HepG2 (cell line): ENCODE measurements around the gene TAF1B. TPM values are rescaled to one million over a fixed set of nuclear protein-coding genes. Genes with fewer than 3 reads are reported as not detected.

ENCODE experiments used
- AKAP8 ChIP-seq: sonication (generic); formaldehyde crosslinking; IDR thresholded peaks from 2 replicates; pipeline ENCODE4 v1.5.1; 2020; ENCODE audit warnings: mild to moderate bottlenecking, missing genetic modification reagents
- ELF3 ChIP-seq: IDR thresholded peaks from 2 replicates; pipeline ENCODE4 v1.6.1; 2016; ENCODE audit warnings: missing genetic modification reagents, missing compliant biosample characterization
- GTF3A ChIP-seq: sonication (generic); formaldehyde crosslinking; conservative IDR thresholded peaks from 2 replicates; pipeline ENCODE4 v1.4.0; 2020; ENCODE audit warnings: mild to moderate bottlenecking, missing genetic modification reagents
- IKZF4 ChIP-seq: sonication (generic); formaldehyde crosslinking; IDR thresholded peaks from 2 replicates; pipeline ENCODE4 v1.5.1; 2020; ENCODE audit warnings: borderline replicate concordance, mild to moderate bottlenecking, low read depth, missing genetic modification reagents; ENCODE audit errors: not compliant biosample characterization
- KDM4B ChIP-seq: sonication (generic); formaldehyde crosslinking; IDR thresholded peaks from 2 replicates; pipeline ENCODE4 v1.4.0; 2020; ENCODE audit warnings: missing genetic modification reagents
- LCORL ChIP-seq, 2 experiments: fragments of 450-650 bp in 1 of 2; sonication (generic) in 1 of 2; formaldehyde crosslinking in 1 of 2; IDR thresholded peaks; 2 replicates each; pipeline versions ENCODE4 v1.5.0 to v1.6.1; 2017 to 2020; ENCODE audit warnings: antibody characterized with exemption in 1 of 2, missing genetic modification reagents in 1 of 2
- MLXIP ChIP-seq: sonication (generic); formaldehyde crosslinking; IDR thresholded peaks from 2 replicates; pipeline ENCODE4 v1.9.0; 2021; ENCODE audit warnings: missing genetic modification reagents, borderline replicate concordance
- NCOA1 ChIP-seq: sonication (generic); formaldehyde crosslinking; IDR thresholded peaks from 2 replicates; pipeline ENCODE4 v1.9.0; 2021; ENCODE audit warnings: missing genetic modification reagents
- PCBP2 ChIP-seq: fragments of 200-400 bp; formaldehyde crosslinking; optimal IDR thresholded peaks from 2 replicates; pipeline ENCODE3; 2018; ENCODE audit warnings: low read length, low read depth; ENCODE audit not compliant: poor library complexity, severe bottlenecking
- RBFOX2 ChIP-seq: fragments of 200-400 bp; formaldehyde crosslinking; IDR thresholded peaks from 2 replicates; pipeline ENCODE4 v1.6.1; 2017; ENCODE audit warnings: low read depth, mild to moderate bottlenecking, low read length
- SATB2 ChIP-seq: sonication (generic); formaldehyde crosslinking; IDR thresholded peaks from 2 replicates; pipeline ENCODE4 v1.5.0; 2020; ENCODE audit warnings: missing genetic modification reagents
- ZNF260 ChIP-seq: sonication (generic); formaldehyde crosslinking; IDR thresholded peaks from 2 replicates; pipeline ENCODE4 v1.4.0; 2020; ENCODE audit warnings: missing genetic modification reagents, low read depth, mild to moderate bottlenecking, borderline replicate concordance
- ZNF382 ChIP-seq: sonication (generic); formaldehyde crosslinking; IDR thresholded peaks from 2 replicates; pipeline ENCODE4 v1.5.0; 2020; ENCODE audit warnings: missing genetic modification reagents, mild to moderate bottlenecking, borderline replicate concordance
- ZNF563 ChIP-seq: sonication (generic); formaldehyde crosslinking; IDR thresholded peaks from 2 replicates; pipeline ENCODE4 v1.8.0; 2022; ENCODE audit warnings: mild to moderate bottlenecking, moderate library complexity, missing genetic modification reagents
- ZNF709 ChIP-seq: sonication (generic); formaldehyde crosslinking; IDR thresholded peaks from 2 replicates; pipeline ENCODE4 v1.5.0; 2020; ENCODE audit warnings: mild to moderate bottlenecking, missing genetic modification reagents
- ZNF724P ChIP-seq: sonication (generic); formaldehyde crosslinking; IDR thresholded peaks from 2 replicates; pipeline ENCODE4 v1.8.0; 2022; ENCODE audit warnings: missing genetic modification reagents, borderline replicate concordance
- polyA plus RNA-seq, 8 experiments: library from polyadenylated mRNA; depleted of rRNA in 3 of 8; stranded (reverse) in 7 of 8; unstranded in 1 of 8; fragments of >200 nt; fragmentation: Illumina TruSeq in 4 of 8; extraction: Trizol in 4 of 8; gene quantifications; 2 replicates each; pipeline versions ENCODE4 v1.2.1 to v1.2.3, GENCODE V29; 2011 to 2016; ENCODE audit warnings: low read depth in 4 of 8, missing spikeins in 1 of 8, mixed read lengths in 1 of 8; ENCODE audit not compliant: insufficient read depth in 1 of 8
- total RNA-seq, 5 experiments: library from RNA; depleted of rRNA; stranded (reverse); fragments of >200 nt; fragmentation: Illumina TruSeq; extraction: Trizol; gene quantifications; 2 replicates each; pipeline ENCODE4 v1.2.3, GENCODE V29; 2016; ENCODE audit warnings: low read depth in 1 of 5
- TF ChIP-seq, protein P1 (sequence below): sonication (generic); formaldehyde crosslinking; IDR thresholded peaks from 2 replicates; pipeline ENCODE4 v1.5.0; 2020; ENCODE audit warnings: mild to moderate bottlenecking, missing genetic modification reagents, borderline replicate concordance
- TF ChIP-seq, protein P2 (sequence below): sonication (generic); formaldehyde crosslinking; IDR thresholded peaks from 2 replicates; pipeline ENCODE4 v1.4.0; 2020; ENCODE audit warnings: missing genetic modification reagents, low read depth, mild to moderate bottlenecking, borderline replicate concordance
- TF ChIP-seq, protein P3 (sequence below): sonication (generic); formaldehyde crosslinking; IDR thresholded peaks from 2 replicates; pipeline ENCODE4 v1.5.0; 2020; ENCODE audit warnings: missing genetic modification reagents

TAF1B gene
- total and polyA plus RNA-seq, 2 of the 13 experiments (the other 11 are each of a cell fraction or from before 2014, with no cell fraction given) = 13.3 to 27.7 TPM

- peak; percentile 91; the same call in 1 of the 2 replicates for TF ChIP-seq ZNF709 (CRISPR knock-in tag)
- peak; percentile 98 for TF ChIP-seq RBFOX2
- 0 out of 2 replicates have a peak, but pooled peaks have one; percentile 39 for TF ChIP-seq AKAP8 (CRISPR knock-in tag)
- TF ChIP-seq ZNF382 = no peak
- TF ChIP-seq KDM4B = no peak; the same call in 1 of the 2 replicates
- no peak for TF ChIP-seq PCBP2
- TF ChIP-seq ZNF563 (CRISPR knock-in tag) = peak; percentile 96
- TF ChIP-seq LCORL (IDR thresholded peaks at IDR 0.05) = no peak
- TF ChIP-seq LCORL (CRISPR knock-in tag; IDR thresholded peaks at IDR 0.05) = 0 out of 2 replicates have a peak, but pooled peaks have one; percentile 14
- no peak for TF ChIP-seq GTF3A
- TF ChIP-seq ELF3 (CRISPR knock-in tag) = peak; percentile 97
- TF ChIP-seq SATB2 (CRISPR knock-in tag) = peak; percentile 90
- peak; percentile 57; the same call in 1 of the 2 replicates for TF ChIP-seq MLXIP
- 0 out of 2 replicates have a peak, but pooled peaks have one; percentile 37 for TF ChIP-seq ZNF260
- TF ChIP-seq ZNF724P (CRISPR knock-in tag) = peak; percentile 90
- TF ChIP-seq IKZF4 = peak; percentile 97
- TF ChIP-seq, protein P1, sequence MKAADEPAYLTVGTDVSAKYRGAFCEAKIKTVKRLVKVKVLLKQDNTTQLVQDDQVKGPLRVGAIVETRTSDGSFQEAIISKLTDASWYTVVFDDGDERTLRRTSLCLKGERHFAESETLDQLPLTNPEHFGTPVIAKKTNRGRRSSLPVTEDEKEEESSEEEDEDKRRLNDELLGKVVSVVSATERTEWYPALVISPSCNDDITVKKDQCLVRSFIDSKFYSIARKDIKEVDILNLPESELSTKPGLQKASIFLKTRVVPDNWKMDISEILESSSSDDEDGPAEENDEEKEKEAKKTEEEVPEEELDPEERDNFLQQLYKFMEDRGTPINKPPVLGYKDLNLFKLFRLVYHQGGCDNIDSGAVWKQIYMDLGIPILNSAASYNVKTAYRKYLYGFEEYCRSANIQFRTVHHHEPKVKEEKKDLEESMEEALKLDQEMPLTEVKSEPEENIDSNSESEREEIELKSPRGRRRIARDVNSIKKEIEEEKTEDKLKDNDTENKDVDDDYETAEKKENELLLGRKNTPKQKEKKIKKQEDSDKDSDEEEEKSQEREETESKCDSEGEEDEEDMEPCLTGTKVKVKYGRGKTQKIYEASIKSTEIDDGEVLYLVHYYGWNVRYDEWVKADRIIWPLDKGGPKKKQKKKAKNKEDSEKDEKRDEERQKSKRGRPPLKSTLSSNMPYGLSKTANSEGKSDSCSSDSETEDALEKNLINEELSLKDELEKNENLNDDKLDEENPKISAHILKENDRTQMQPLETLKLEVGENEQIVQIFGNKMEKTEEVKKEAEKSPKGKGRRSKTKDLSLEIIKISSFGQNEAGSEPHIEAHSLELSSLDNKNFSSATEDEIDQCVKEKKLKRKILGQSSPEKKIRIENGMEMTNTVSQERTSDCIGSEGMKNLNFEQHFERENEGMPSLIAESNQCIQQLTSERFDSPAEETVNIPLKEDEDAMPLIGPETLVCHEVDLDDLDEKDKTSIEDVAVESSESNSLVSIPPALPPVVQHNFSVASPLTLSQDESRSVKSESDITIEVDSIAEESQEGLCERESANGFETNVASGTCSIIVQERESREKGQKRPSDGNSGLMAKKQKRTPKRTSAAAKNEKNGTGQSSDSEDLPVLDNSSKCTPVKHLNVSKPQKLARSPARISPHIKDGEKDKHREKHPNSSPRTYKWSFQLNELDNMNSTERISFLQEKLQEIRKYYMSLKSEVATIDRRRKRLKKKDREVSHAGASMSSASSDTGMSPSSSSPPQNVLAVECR = peak; percentile 97
- TF ChIP-seq NCOA1 = no peak; the same call in 1 of the 2 replicates
- TF ChIP-seq, protein P2, sequence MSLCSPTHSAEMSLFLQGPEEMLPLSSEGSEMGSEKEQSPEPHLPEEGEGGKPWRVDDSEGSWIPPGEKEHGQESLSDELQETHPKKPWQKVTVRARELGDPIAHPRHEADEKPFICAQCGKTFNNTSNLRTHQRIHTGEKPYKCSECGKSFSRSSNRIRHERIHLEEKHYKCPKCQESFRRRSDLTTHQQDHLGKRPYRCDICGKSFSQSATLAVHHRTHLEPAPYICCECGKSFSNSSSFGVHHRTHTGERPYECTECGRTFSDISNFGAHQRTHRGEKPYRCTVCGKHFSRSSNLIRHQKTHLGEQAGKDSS (CRISPR knock-in tag) = peak; percentile 36; the same call in 1 of the 2 replicates
- TF ChIP-seq, protein P3, sequence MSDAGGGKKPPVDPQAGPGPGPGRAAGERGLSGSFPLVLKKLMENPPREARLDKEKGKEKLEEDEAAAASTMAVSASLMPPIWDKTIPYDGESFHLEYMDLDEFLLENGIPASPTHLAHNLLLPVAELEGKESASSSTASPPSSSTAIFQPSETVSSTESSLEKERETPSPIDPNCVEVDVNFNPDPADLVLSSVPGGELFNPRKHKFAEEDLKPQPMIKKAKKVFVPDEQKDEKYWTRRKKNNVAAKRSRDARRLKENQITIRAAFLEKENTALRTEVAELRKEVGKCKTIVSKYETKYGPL (CRISPR knock-in tag) = peak; percentile 82; the same call in 1 of the 2 replicates
Observed at GRCh38 chr2:9843229-9844035, at the start of gene TAF1B (continued).
